Stomach (tissue), 9 donors: Measurements from ENCODE around the gene CRACR2B. TPM values are rescaled to one million over a fixed set of nuclear protein-coding genes. Genes with fewer than 3 reads are reported as not detected.

Experiments used
- DNase-seq, 2 donors: peaks; one replicate each; pipeline versions ENCODE4 v3.0.0 to v3.0.0-alpha.2; 2013 to 2019
- H3K27ac ChIP-seq, 5 donors: fragments of 200-600 bp in 4 of 5; sonication (generic) in 4 of 5; one replicate each; pipeline ENCODE4 v1.5.1; 2013 to 2019; ENCODE audit warnings: mild to moderate bottlenecking in 1 of 5, moderate library complexity in 1 of 5
- H3K27me3 ChIP-seq, 3 donors: fragments of 200-600 bp; sonication (generic); one replicate each; pipeline ENCODE4 v1.5.1; 2017 to 2019; ENCODE audit warnings: mixed run types in 1 of 3
- H3K36me3 ChIP-seq, 4 donors: fragments of 200-600 bp; sonication (generic); 1 replicate in 3 of 4; 2 replicates in 1 of 4; pipeline ENCODE4 v1.5.1; 2016 to 2019
- H3K4me1 ChIP-seq, 4 donors: fragments of 200-600 bp; sonication (generic); one replicate each; pipeline ENCODE4 v1.5.1; 2016 to 2019
- H3K4me3 ChIP-seq, 4 donors: fragments of 200-600 bp; sonication (generic) in 3 of 4; one replicate each; pipeline ENCODE4 v1.5.1; 2016 to 2019; ENCODE audit warnings: mild to moderate bottlenecking in 1 of 4
- H3K9me3 ChIP-seq, 4 donors: fragments of 200-600 bp; sonication (generic); one replicate each; pipeline ENCODE4 v1.5.1; 2016 to 2019
- CTCF ChIP-seq, 7 experiments: fragments of 450-650 bp in 4 of 7; fragments of 200-600 bp in 3 of 7; sonication (generic) in 3 of 7; IDR thresholded peaks; one replicate each; pipeline ENCODE4 v1.5.1; 2016 to 2019; ENCODE audit warnings: antibody characterized with exemption in 7 of 7, control low read depth in 2 of 7, mild to moderate bottlenecking in 1 of 7
- EP300 ChIP-seq: sonication (generic); formaldehyde crosslinking; IDR thresholded peaks from one replicate; pipeline ENCODE4 v1.6.1; 2017; ENCODE audit warnings: antibody characterized with exemption
- POLR2A ChIP-seq, 4 donors: fragments of 450-650 bp; IDR thresholded peaks; one replicate each; pipeline ENCODE4 v1.6.1; 2016; ENCODE audit warnings: antibody characterized with exemption in 4 of 4, control low read depth in 2 of 4, mild to moderate bottlenecking in 1 of 4, moderate library complexity in 1 of 4
- POLR2AphosphoS5 ChIP-seq, 3 donors: sonication (generic); formaldehyde crosslinking; IDR thresholded peaks; one replicate each; pipeline ENCODE4 v1.6.1; 2016; ENCODE audit warnings: antibody characterized with exemption in 3 of 3
- WGBS, 5 donors: extraction: QIAGEN DNeasy Blood & Tissue Kit in 3 of 5; methylation state at CpG; one replicate each; pipeline versions ENCODE4 v1.1.5 to v1.1.7; 2013 to 2018; 5-methylcytosine and 5-hydroxymethylcytosine counted together
- intact Hi-C: fragments of 100-400 bp; cut with DNase I; formaldehyde crosslinking; loops from one replicate; pipeline ENCODE4 v1.15.1; 2023; ENCODE audit warnings: low total_unique reads
- polyA plus RNA-seq, 3 donors: library from polyadenylated mRNA; stranded (reverse); fragments of 200-250 nt; gene quantifications; one replicate each; pipeline ENCODE4 v1.2.3, GENCODE V29; 2013
- total RNA-seq, 5 donors: library from RNA; depleted of rRNA; stranded (reverse); fragments of >200 nt; gene quantifications; one replicate each; pipeline versions ENCODE4 v1.1.0 to v1.2.3, GENCODE V29; 2014 to 2016
- donor health status: healthy with polysubstance abuse.
- donor health status: Bipolar disorder and iron deficiency.
- donor health status: healthy.

CRACR2B gene
- total and polyA plus RNA-seq, 8 donors, result 12.7 to 556 (median 126) TPM

GRCh38 chr11:826836-827145 is 928 bp upstream of the CRACR2B start:
- intact Hi-C loops, result no loop called here
- 0 to 5% (median 2%) methylated on average over 12 to 22 of the region's 22 CpGs for WGBS, 5 donors
- H3K27ac ChIP-seq, result peak overlapping the region; percentile 89 to 96 (median 94)
- DNase-seq, result no peak
- no peaks in the 10 kb centered on the region for H3K9me3 ChIP-seq
- no peak for TF ChIP-seq POLR2A (IDR thresholded peaks at IDR 0.05)
- no peak for TF ChIP-seq EP300
- TF ChIP-seq POLR2AphosphoS5 (IDR thresholded peaks at IDR 0.05), result no peak
- TF ChIP-seq CTCF (IDR thresholded peaks at IDR 0.05), result no peak
- peaks cover 0 to 80% (median 40%) of the 10 kb centered on the region in 3 donors for H3K27me3 ChIP-seq
- peaks cover 83 to 100% (median 97%) of the 10 kb centered on the region in 4 donors for H3K4me1 ChIP-seq
- H3K4me3 ChIP-seq, result peak overlapping the region; percentile 46 to 56 (median 50)
- peaks cover 32 to 40% (median 39%) of the 10 kb centered on the region in 4 donors for H3K36me3 ChIP-seq

- intact Hi-C loops, result no loop called here
- 1 to 8% (median 2%) methylated on average over 18 to 66 of the region's 66 CpGs for WGBS, 5 donors
- peak overlapping the region; percentile 89 to 96 (median 94) for H3K27ac ChIP-seq
These were observed 398 bp upstream of the CRACR2B start for GRCh38 chr11:827146-827896.

GRCh38 chr11:828506-829175 is 922 bp downstream of the CRACR2B start:
- Histone ChIP-seq H3K9me3 (no peaks in the 10 kb centered on the region), H3K4me3 (peak overlapping the region; percentile 35 to 54 (median 40)), H3K4me1 (peaks cover 80 to 98% (median 93%) of the 10 kb centered on the region in 4 donors), H3K27me3 (peaks cover 0 to 90% (median 40%) of the 10 kb centered on the region in 3 donors), H3K36me3 (peaks cover 18 to 23% (median 21%) of the 10 kb centered on the region in 4 donors), H3K27ac (peak overlapping the region; percentile 89 to 96 (median 94))
- WGBS, 5 donors, result 42 to 57% (median 54%) methylated on average over 6 to 21 of the region's 21 CpGs
- TF ChIP-seq POLR2AphosphoS5 (IDR thresholded peaks at IDR 0.05), result no peak
- no peak for TF ChIP-seq POLR2A (IDR thresholded peaks at IDR 0.05)
- no peak for TF ChIP-seq EP300
- TF ChIP-seq CTCF (IDR thresholded peaks at IDR 0.05), result no peak
- intact Hi-C loops, result no loop called here
- DNase-seq, result no peak

More at GRCh38 chr11:827146-827896, 398 bp upstream of the CRACR2B start:
- peaks cover 29 to 35% (median 34%) of the 10 kb centered on the region in 4 donors for H3K36me3 ChIP-seq
- H3K4me3 ChIP-seq, result peak overlapping the region; percentile 46 to 56 (median 50)
- no peaks in the 10 kb centered on the region for H3K9me3 ChIP-seq
- TF ChIP-seq POLR2AphosphoS5 (IDR thresholded peaks at IDR 0.05), result peak in 2 of 3 donors; percentile 39 to 46
- TF ChIP-seq POLR2A (IDR thresholded peaks at IDR 0.05), result peak in 1 of 4 donors; percentile 36
- no peak for TF ChIP-seq EP300
- peak; percentile 84 to 89 for DNase-seq
- H3K4me1 ChIP-seq, result peaks cover 80 to 100% (median 97%) of the 10 kb centered on the region in 4 donors
- H3K27me3 ChIP-seq, result peaks cover 0 to 86% (median 40%) of the 10 kb centered on the region in 3 donors

- Histone ChIP-seq H3K4me3 (peak overlapping the region; percentile 35 to 54 (median 40)), H3K36me3 (peaks cover 11 to 16% (median 14%) of the 10 kb centered on the region in 4 donors), H3K27ac (peak overlapping the region; percentile 89 to 96 (median 94)), H3K9me3 (no peaks in the 10 kb centered on the region), H3K4me1 (peaks cover 80 to 98% (median 93%) of the 10 kb centered on the region in 4 donors), H3K27me3 (peaks cover 0 to 83% (median 40%) of the 10 kb centered on the region in 3 donors)
- intact Hi-C loops, result no loop called here
- no peak for TF ChIP-seq EP300
- TF ChIP-seq CTCF (IDR thresholded peaks at IDR 0.05), result no peak
- TF ChIP-seq POLR2A (IDR thresholded peaks at IDR 0.05), result no peak
- no peak for TF ChIP-seq POLR2AphosphoS5 (IDR thresholded peaks at IDR 0.05)
- DNase-seq, result peak in 1 of 2 donors; percentile 64
- 7 to 16% (median 10%) methylated on average over 20 to 40 of the region's 40 CpGs for WGBS, 5 donors
These were observed 1.6 kb downstream of the CRACR2B start for GRCh38 chr11:829176-829846.
